Loucy (cell line): Measurements from ENCODE around the gene HBD.

Experiments used
- EZH2phosphoT487 ChIP-seq: fragments of 200-600 bp; IDR thresholded peaks from 2 replicates; pipeline ENCODE4 v1.6.1; 2018; ENCODE audit warnings: antibody characterized with exemption, mild to moderate bottlenecking, moderate library complexity, borderline replicate concordance
- TF ChIP-seq, protein P1 (sequence below): fragments of 200-600 bp; sonication (generic); conservative IDR thresholded peaks from 2 replicates; pipeline ENCODE4 v1.5.1; 2014; ENCODE audit warnings: mild to moderate bottlenecking, antibody characterized with exemption, low read length

DNA sequence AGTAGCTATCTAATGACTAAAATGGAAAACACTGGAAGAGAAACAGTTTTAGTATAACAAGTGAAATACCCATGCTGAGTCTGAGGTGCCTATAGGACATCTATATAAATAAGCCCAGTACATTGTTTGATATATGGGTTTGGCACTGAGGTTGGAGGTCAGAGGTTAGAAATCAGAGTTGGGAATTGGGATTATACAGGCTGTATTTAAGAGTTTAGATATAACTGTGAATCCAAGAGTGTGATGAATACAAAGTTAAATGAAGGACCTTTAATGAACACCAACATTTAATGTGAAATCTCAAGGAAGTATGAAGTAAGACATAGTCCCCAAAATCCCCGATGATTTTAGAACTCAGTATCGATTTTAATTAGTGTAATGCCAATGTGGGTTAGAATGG is 3.1 kb upstream of the HBD start:
- TF ChIP-seq, protein P1, sequence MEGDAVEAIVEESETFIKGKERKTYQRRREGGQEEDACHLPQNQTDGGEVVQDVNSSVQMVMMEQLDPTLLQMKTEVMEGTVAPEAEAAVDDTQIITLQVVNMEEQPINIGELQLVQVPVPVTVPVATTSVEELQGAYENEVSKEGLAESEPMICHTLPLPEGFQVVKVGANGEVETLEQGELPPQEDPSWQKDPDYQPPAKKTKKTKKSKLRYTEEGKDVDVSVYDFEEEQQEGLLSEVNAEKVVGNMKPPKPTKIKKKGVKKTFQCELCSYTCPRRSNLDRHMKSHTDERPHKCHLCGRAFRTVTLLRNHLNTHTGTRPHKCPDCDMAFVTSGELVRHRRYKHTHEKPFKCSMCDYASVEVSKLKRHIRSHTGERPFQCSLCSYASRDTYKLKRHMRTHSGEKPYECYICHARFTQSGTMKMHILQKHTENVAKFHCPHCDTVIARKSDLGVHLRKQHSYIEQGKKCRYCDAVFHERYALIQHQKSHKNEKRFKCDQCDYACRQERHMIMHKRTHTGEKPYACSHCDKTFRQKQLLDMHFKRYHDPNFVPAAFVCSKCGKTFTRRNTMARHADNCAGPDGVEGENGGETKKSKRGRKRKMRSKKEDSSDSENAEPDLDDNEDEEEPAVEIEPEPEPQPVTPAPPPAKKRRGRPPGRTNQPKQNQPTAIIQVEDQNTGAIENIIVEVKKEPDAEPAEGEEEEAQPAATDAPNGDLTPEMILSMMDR, result no peak
- TF ChIP-seq EZH2phosphoT487, result no peak
